ENCODE measurements around the gene ANKRD13C.

GRCh38 chr1:70286453-70286852 lies 68.1 kb downstream of the ANKRD13C start:
- TF ChIP-seq CTCF (IDR thresholded peaks at IDR 0.05; ENCODE audit: borderline replicate concordance, extremely low read depth, low read length, poor library complexity, severe bottlenecking), result no peak
- no peak for TF ChIP-seq EZH2 (IDR thresholded peaks at IDR 0.05; ENCODE audit: borderline replicate concordance, low read depth, low read length, severe bottlenecking)
